Transverse colon (tissue), 4 donors: ENCODE results near the gene TMED6. TPM values are rescaled to one million over a fixed set of nuclear protein-coding genes. Genes with fewer than 3 reads are reported as not detected.
A peak's percentile ranks its signal among the peaks of the same experiment; 100 is the strongest.

ENCODE experiments used
- DNase-seq: peaks from one replicate; pipeline ENCODE4 v3.0.0-alpha.2; 2019
- H3K27ac ChIP-seq, 4 donors: fragments of 200-600 bp; sonication (generic); 2 replicates each; pipeline ENCODE4 v1.5.1; 2016 to 2018; ENCODE audit warnings: inconsistent platforms in 4 of 4
- H3K27me3 ChIP-seq: fragments of 200-600 bp; sonication (generic); 2 replicates; pipeline ENCODE4 v1.5.1; 2017; ENCODE audit warnings: inconsistent platforms
- H3K36me3 ChIP-seq, 4 donors: fragments of 200-600 bp; sonication (generic); 2 replicates each; pipeline ENCODE4 v1.5.1; 2017 to 2019; ENCODE audit warnings: inconsistent platforms in 4 of 4
- H3K4me1 ChIP-seq, 4 donors: fragments of 200-600 bp; sonication (generic); 2 replicates each; pipeline ENCODE4 v1.5.1; 2017 to 2020; ENCODE audit warnings: inconsistent platforms in 4 of 4
- H3K4me3 ChIP-seq, 4 donors: fragments of 200-600 bp; sonication (generic); 1 replicate in 1 of 4; 2 replicates in 3 of 4; pipeline versions ENCODE4 v1.5.1 to v1.6.1; 2017 to 2019; ENCODE audit warnings: inconsistent platforms in 4 of 4
- H3K9me3 ChIP-seq, 2 donors: fragments of 200-600 bp; sonication (generic); 2 replicates each; pipeline ENCODE4 v1.5.1; 2017 to 2019; ENCODE audit warnings: inconsistent platforms in 2 of 2
- CTCF ChIP-seq, 5 experiments: fragments of 200-600 bp in 3 of 5; fragments of 450-650 bp in 2 of 5; sonication (generic) in 3 of 5; IDR thresholded peaks; 1 replicate in 2 of 5; 2 replicates in 3 of 5; pipeline ENCODE4 v1.5.1; 2016 to 2017; ENCODE audit warnings: antibody characterized with exemption in 5 of 5, inconsistent platforms in 3 of 5, mild to moderate bottlenecking in 2 of 5, moderate library complexity in 1 of 5
- EP300 ChIP-seq: sonication (generic); formaldehyde crosslinking; IDR thresholded peaks from one replicate; pipeline ENCODE4 v1.6.1; 2017; ENCODE audit warnings: antibody characterized with exemption, low read depth
- POLR2A ChIP-seq: fragments of 450-650 bp; IDR thresholded peaks from one replicate; pipeline ENCODE4 v1.6.1; 2016; ENCODE audit warnings: antibody characterized with exemption, mild to moderate bottlenecking, moderate library complexity
- POLR2AphosphoS5 ChIP-seq, 3 donors: sonication (generic); formaldehyde crosslinking; IDR thresholded peaks; one replicate each; pipeline ENCODE4 v1.6.1; 2016; ENCODE audit warnings: antibody characterized with exemption in 3 of 3
- WGBS, 2 donors: methylation state at CpG; one replicate each; pipeline ENCODE4 v1.1.5; 2018; ENCODE audit warnings: low coverage in 1 of 2; 5-methylcytosine and 5-hydroxymethylcytosine counted together
- in situ Hi-C, 4 donors: fragments of 200-750 bp; cut with MboI; loops; one replicate each; pipeline versions ENCODE4 v1.15.0 to v1.15.1; 2017; ENCODE audit warnings: low sequenced_read_pairs in 3 of 4, low pct_ligation_motif_present in 1 of 4, low pct_unique_long_range_greater_than_20kb in 1 of 4
- intact Hi-C: fragments of 100-400 bp; cut with DNase I; formaldehyde crosslinking; loops from one replicate; pipeline ENCODE4 v1.15.1; 2023; ENCODE audit warnings: low total_unique reads
- total RNA-seq, 4 donors: library from RNA; depleted of rRNA; stranded (reverse); fragments of >200 nt; gene quantifications; one replicate each; pipeline ENCODE4 v1.1.0, GENCODE V29; 2016

Gene TMED6
- total RNA-seq, 4 donors from 2014 or later, result 5.7 to 6.8 TPM; not detected in 2

- TF ChIP-seq EP300, result no peak
- TF ChIP-seq POLR2A, result no peak
- TF ChIP-seq POLR2AphosphoS5 (IDR thresholded peaks at IDR 0.05), result no peak
- no peak for TF ChIP-seq CTCF (IDR thresholded peaks at IDR 0.05)
- DNase-seq, result no peak
- Histone ChIP-seq H3K27me3 (no peaks in the 10 kb centered on the region), H3K9me3 (no peaks in the 10 kb centered on the region), H3K4me3 (no peak overlapping the region), H3K27ac (peak overlapping the region in 2 of 4 donors; percentile 91 to 92), H3K4me1 (peaks cover 9 to 21% (median 15%) of the 10 kb centered on the region in 4 donors), H3K36me3 (peaks cover 0 to 24% (median 7%) of the 10 kb centered on the region in 4 donors)
- in situ Hi-C loops, result loop anchor here in 1 of 4 donors (25.0 kb wide), 1 partner anchor 326 kb away; no protein-coding TSS in a partner anchor
- intact Hi-C loops, result no loop called here
- 46 to 79% methylated on average over 1 of the region's 1 CpG for WGBS, 2 donors
Measured at GRCh38 chr16:69386596-69386995, 35.0 kb upstream of the TMED6 start.

- intact Hi-C loops (no loop called here), in situ Hi-C loops (loop anchor here in 1 of 4 donors (25.0 kb wide), 1 partner anchor 327 kb away; no protein-coding TSS in a partner anchor)
- 0 to 3% methylated on average over 4 to 6 of the region's 6 CpGs for WGBS, 2 donors
Measured at GRCh38 chr16:69384974-69385373, 33.4 kb upstream of the TMED6 start.

GRCh38 chr16:69382421-69382820, 30.8 kb upstream of the TMED6 start:
- 100% methylated on average over 1 to 2 of the region's 2 CpGs for WGBS, 2 donors
- in situ Hi-C loops, result loop anchor here in 1 of 4 donors (25.0 kb wide), 1 partner anchor 330 kb away; no protein-coding TSS in a partner anchor
- DNase-seq, result no peak
- Histone ChIP-seq H3K9me3 (no peaks in the 10 kb centered on the region), H3K4me3 (no peak overlapping the region), H3K27ac (no peak overlapping the region), H3K4me1 (peaks cover 9 to 25% (median 15%) of the 10 kb centered on the region in 4 donors), H3K36me3 (peaks cover 0 to 53% (median 21%) of the 10 kb centered on the region in 4 donors), H3K27me3 (no peaks in the 10 kb centered on the region)
- TF ChIP-seq EP300 (no peak), POLR2A (no peak), POLR2AphosphoS5 (IDR thresholded peaks at IDR 0.05) (no peak), CTCF (IDR thresholded peaks at IDR 0.05) (no peak)
- intact Hi-C loops, result no loop called here

More at GRCh38 chr16:69384974-69385373, 33.4 kb upstream of the TMED6 start:
- peak overlapping the region; percentile 47 to 82 (median 78) for H3K4me3 ChIP-seq
- H3K9me3 ChIP-seq, result no peaks in the 10 kb centered on the region
- H3K27ac ChIP-seq, result peak overlapping the region; percentile 91 to 93 (median 92)
- TF ChIP-seq POLR2A (no peak), EP300 (no peak), CTCF (IDR thresholded peaks at IDR 0.05) (no peak), POLR2AphosphoS5 (IDR thresholded peaks at IDR 0.05) (no peak)
- no peak for DNase-seq
- H3K27me3 ChIP-seq, result no peaks in the 10 kb centered on the region
- peaks cover 0 to 30% (median 11%) of the 10 kb centered on the region in 4 donors for H3K36me3 ChIP-seq
- H3K4me1 ChIP-seq, result peaks cover 9 to 21% (median 15%) of the 10 kb centered on the region in 4 donors

- TF ChIP-seq POLR2A (no peak), EP300 (no peak), POLR2AphosphoS5 (IDR thresholded peaks at IDR 0.05) (no peak), CTCF (IDR thresholded peaks at IDR 0.05) (no peak)
- in situ Hi-C loops, result loop anchor here in 1 of 4 donors (25.0 kb wide), 1 partner anchor 331 kb away; no protein-coding TSS in a partner anchor
- intact Hi-C loops, result no loop called here
- Histone ChIP-seq H3K27ac (no peak overlapping the region), H3K4me3 (no peak overlapping the region), H3K4me1 (peaks cover 9 to 22% (median 13%) of the 10 kb centered on the region in 4 donors), H3K27me3 (no peaks in the 10 kb centered on the region), H3K36me3 (peaks cover 0 to 54% (median 21%) of the 10 kb centered on the region in 4 donors), H3K9me3 (no peaks in the 10 kb centered on the region)
- WGBS, 2 donors, result 64 to 86% methylated on average over 2 of the region's 2 CpGs
- no peak for DNase-seq
Measured at GRCh38 chr16:69381231-69381630, 29.6 kb upstream of the TMED6 start.
